ENCODE data around the gene COL24A1. TPM values are rescaled to one million over a fixed set of nuclear protein-coding genes. Genes with fewer than 3 reads are reported as not detected.

Gene COL24A1
- total and polyA plus RNA-seq, 2 of the 8 experiments (the other 6 are each of a cell fraction or from before 2014, with no cell fraction given): 0.23 to 1.1 TPM

DNA sequence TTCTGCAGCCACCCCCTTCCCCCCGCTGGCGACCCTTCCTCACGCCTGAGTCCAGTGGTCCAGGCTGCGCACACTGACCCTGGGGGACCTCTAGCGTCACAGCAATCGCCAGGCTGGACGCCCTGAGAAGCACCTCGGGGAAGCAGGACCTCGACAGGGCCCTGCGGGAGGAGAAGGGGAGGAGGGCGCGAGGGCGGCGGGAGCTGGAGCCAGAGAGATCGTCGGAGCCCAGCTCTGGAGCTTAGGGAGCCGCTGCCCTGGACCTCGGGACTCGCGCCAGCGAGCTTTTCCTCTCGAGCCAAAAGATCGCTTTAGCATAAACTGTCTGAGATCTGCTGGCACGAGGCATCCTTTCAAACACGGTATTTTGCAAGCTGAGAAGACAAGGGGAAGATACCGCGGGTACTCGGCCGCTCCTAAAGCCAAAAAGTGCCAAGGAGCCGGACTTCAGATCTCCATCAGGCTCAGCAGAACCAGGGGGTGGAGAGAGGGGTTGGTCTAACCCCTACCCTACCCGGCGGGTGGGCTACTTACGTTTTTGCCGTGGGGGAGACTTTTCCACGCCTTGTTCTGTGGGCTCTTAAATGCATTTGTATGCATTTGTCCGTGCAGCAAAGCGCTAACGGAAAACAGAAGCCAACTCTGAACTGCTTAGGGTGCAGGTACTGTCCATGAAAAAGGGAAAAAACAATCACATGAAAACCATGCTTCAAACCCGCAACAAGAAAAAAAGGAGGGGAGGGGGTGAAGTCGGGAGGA, 586 bp downstream of the COL24A1 start (continued):
- no peak for TF ChIP-seq TEAD4 (IDR thresholded peaks at IDR 0.05; ENCODE audit: low read depth, low read length)
- no peak for TF ChIP-seq SAP30 (IDR thresholded peaks at IDR 0.05; ENCODE audit: insufficient read depth, insufficient replicate concordance, low read length)
- no peak for TF ChIP-seq SIRT6 (IDR thresholded peaks at IDR 0.05; ENCODE audit: low read length)
- TF ChIP-seq JUN (IDR thresholded peaks at IDR 0.05; ENCODE audit: low read depth, low read length): no peak
- TF ChIP-seq NANOG (IDR thresholded peaks at IDR 0.05; ENCODE audit: insufficient read depth, low read depth, low read length, poor library complexity, severe bottlenecking): no peak
- TF ChIP-seq SRF (IDR thresholded peaks at IDR 0.05; ENCODE audit: low read depth, low read length): no peak
- TF ChIP-seq EGR1 (IDR thresholded peaks at IDR 0.05; ENCODE audit: borderline replicate concordance, low read depth, low read length): no peak
- no peak for TF ChIP-seq GTF2F1 (IDR thresholded peaks at IDR 0.05; ENCODE audit: borderline replicate concordance, low read depth, low read length)
- TF ChIP-seq RNF2 (IDR thresholded peaks at IDR 0.05; ENCODE audit: borderline replicate concordance, low read depth, low read length, missing control alignments, poor library complexity, severe bottlenecking): no peak
- no peak for TF ChIP-seq RBBP5 (IDR thresholded peaks at IDR 0.05; ENCODE audit: borderline replicate concordance, low read depth, low read length)
- TF ChIP-seq, protein P1, sequence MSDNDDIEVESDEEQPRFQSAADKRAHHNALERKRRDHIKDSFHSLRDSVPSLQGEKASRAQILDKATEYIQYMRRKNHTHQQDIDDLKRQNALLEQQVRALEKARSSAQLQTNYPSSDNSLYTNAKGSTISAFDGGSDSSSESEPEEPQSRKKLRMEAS (IDR thresholded peaks at IDR 0.05): peak; percentile 66
- no peak for TF ChIP-seq SP4 (IDR thresholded peaks at IDR 0.05; ENCODE audit: low read length)
- TF ChIP-seq CREB1 (IDR thresholded peaks at IDR 0.05): no peak
- TF ChIP-seq, protein P2, sequence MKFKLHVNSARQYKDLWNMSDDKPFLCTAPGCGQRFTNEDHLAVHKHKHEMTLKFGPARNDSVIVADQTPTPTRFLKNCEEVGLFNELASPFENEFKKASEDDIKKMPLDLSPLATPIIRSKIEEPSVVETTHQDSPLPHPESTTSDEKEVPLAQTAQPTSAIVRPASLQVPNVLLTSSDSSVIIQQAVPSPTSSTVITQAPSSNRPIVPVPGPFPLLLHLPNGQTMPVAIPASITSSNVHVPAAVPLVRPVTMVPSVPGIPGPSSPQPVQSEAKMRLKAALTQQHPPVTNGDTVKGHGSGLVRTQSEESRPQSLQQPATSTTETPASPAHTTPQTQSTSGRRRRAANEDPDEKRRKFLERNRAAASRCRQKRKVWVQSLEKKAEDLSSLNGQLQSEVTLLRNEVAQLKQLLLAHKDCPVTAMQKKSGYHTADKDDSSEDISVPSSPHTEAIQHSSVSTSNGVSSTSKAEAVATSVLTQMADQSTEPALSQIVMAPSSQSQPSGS (IDR thresholded peaks at IDR 0.05; ENCODE audit: low read length): no peak
- peak; percentile 45 for TF ChIP-seq KDM4A (IDR thresholded peaks at IDR 0.05; ENCODE audit: low read depth, low read length, severe bottlenecking)
- no peak for TF ChIP-seq BACH1 (IDR thresholded peaks at IDR 0.05; ENCODE audit: low read length)
- TF ChIP-seq HDAC2 (IDR thresholded peaks at IDR 0.05; ENCODE audit: borderline replicate concordance in 1 of 2, low read depth in 2 of 2, low read length in 2 of 2): 0 out of 4 replicates have a peak, but pooled peaks of 1 of the 2 experiments have one; percentile 7
- no peak for TF ChIP-seq SP2 (IDR thresholded peaks at IDR 0.05; ENCODE audit: low read length)

All from H1 (cell line).